Astrocyte of the spinal cord (primary cell): ENCODE measurements around the gene TBKBP1.

Source experiments
- DNase-seq: peaks from one replicate; pipeline ENCODE4 v3.0.0; 2011; ENCODE audit warnings: low read depth, low spot score
- H3K4me3 ChIP-seq: 2 replicates; pipeline ENCODE4 v1.5.1; 2011; ENCODE audit warnings: low read depth, mild to moderate bottlenecking, low read length, moderate library complexity
- CTCF ChIP-seq: IDR thresholded peaks from 2 replicates; pipeline ENCODE4 v1.5.1; 2012; ENCODE audit warnings: low read depth, mild to moderate bottlenecking, low read length, inconsistent platforms
- in situ Hi-C: cut with HindIII; loops from 2 replicates; pipeline ENCODE4 v1.10.0; 2017; ENCODE audit warnings: low sequenced_read_pairs

The TBKBP1 gene

GRCh38 chr17:47731396-47731795 lies 37.4 kb downstream of the TBKBP1 start:
- no peak for TF ChIP-seq CTCF
- H3K4me3 ChIP-seq = no peak overlapping the region
- in situ Hi-C loops = no loop called here
- DNase-seq = no peak

GRCh38 chr17:47732399-47733046 lies 38.6 kb downstream of the TBKBP1 start:
- no peak overlapping the region for H3K4me3 ChIP-seq
- TF ChIP-seq CTCF = no peak
- no peak for DNase-seq
- in situ Hi-C loops = no loop called here

GRCh38 chr17:47733047-47733673 lies 39.2 kb downstream of the TBKBP1 start, which contains the start of gene TBX21:
TBX21 (plus strand) TSS chr17:47733236; CDS start chr17:47733455, 219 bp downstream.
- DNase-seq = no peak
- H3K4me3 ChIP-seq = no peak within 1 kb of the TSS
- in situ Hi-C loops = no loop called here
- TF ChIP-seq CTCF = peak; percentile 24

GRCh38 chr17:47733674-47734410 lies 39.9 kb downstream of the TBKBP1 start:
- in situ Hi-C loops = no loop called here
- H3K4me3 ChIP-seq = no peak overlapping the region
- DNase-seq = no peak
- no peak for TF ChIP-seq CTCF

GRCh38 chr17:47735139-47735464 lies 41.1 kb downstream of the TBKBP1 start:
- no peak overlapping the region for H3K4me3 ChIP-seq
- in situ Hi-C loops = no loop called here
- no peak for TF ChIP-seq CTCF
- DNase-seq = no peak

GRCh38 chr17:47735536-47736011 lies 41.6 kb downstream of the TBKBP1 start:
- TF ChIP-seq CTCF = no peak
- no peak overlapping the region for H3K4me3 ChIP-seq
- DNase-seq = no peak
- in situ Hi-C loops = no loop called here
